Measurements from ENCODE around the gene SYCE1. TPM values are rescaled to one million over a fixed set of nuclear protein-coding genes. Genes with fewer than 3 reads are reported as not detected.

SYCE1 gene
- 0.17 and 0.26 TPM in 2 replicates for total RNA-seq
- polyA plus RNA-seq, result 0.30 and 0.41 TPM in 2 replicates
- 0.15 and 0.63 TPM in 2 replicates for polyA plus RNA-seq (2012)
- polyA minus RNA-seq (ENCODE audit: low replicate concordance), result not detected in 2 replicates

- H3K4me3 ChIP-seq (replicated peaks in 1 of 4; ENCODE audit: control extremely low read depth in 1 of 4, insufficient read depth in 1 of 4, low read depth in 3 of 4, low read length in 4 of 4), result no peak within 1 kb of the TSS
- DNase-seq (ENCODE audit: low read depth in 2 of 2), result no peak
These were observed at the start of gene SYCE1 for GRCh38 chr10:133565441-133566294. Gene SYCE1 (minus strand): TSS chr10:133565583. CDS start chr10:133565529, 54 bp downstream.

GRCh38 chr10:133614830-133615580, 49.6 kb upstream of the SYCE1 start:
- DNase-seq (ENCODE audit: low read depth in 2 of 2), result no peak
- Histone ChIP-seq H2AFZ (ENCODE audit: low read length) (no peak overlapping the region), H3K36me3 (ENCODE audit: control insufficient read depth, insufficient read depth, low read length) (no peaks in the 10 kb centered on the region), H3K9me3 (ENCODE audit: control insufficient read depth, insufficient read depth, low read depth, low read length) (no peaks in the 10 kb centered on the region), H3K4me1 (ENCODE audit: control insufficient read depth, extremely low read depth, insufficient read depth, low read length) (no peaks in the 10 kb centered on the region), H3K4me3 (replicated peaks in 1 of 4; ENCODE audit: control extremely low read depth in 1 of 4, insufficient read depth in 1 of 4, low read depth in 3 of 4, low read length in 4 of 4) (no peak overlapping the region), H3K79me2 (ENCODE audit: control insufficient read depth, insufficient read depth, low read length) (no peaks in the 10 kb centered on the region), H3K27ac (ENCODE audit: insufficient read depth, low read length) (no peak overlapping the region), H3K27me3 (ENCODE audit: control insufficient read depth, insufficient read depth, low read length) (no peaks in the 10 kb centered on the region), H4K20me1 (ENCODE audit: control insufficient read depth, extremely low read depth, insufficient read depth, low read length) (no peaks in the 10 kb centered on the region), H3K9ac (ENCODE audit: insufficient read depth, low read length) (no peak overlapping the region), H3K4me2 (ENCODE audit: extremely low read depth, insufficient read depth, low read length) (no peak overlapping the region)
- TF ChIP-seq CTCF (conservative IDR thresholded peaks at IDR 0.05 in 1 of 2, IDR thresholded peaks at IDR 0.05 in 1 of 2; ENCODE audit: low read depth in 1 of 2, low read length in 2 of 2) (no peak), EZH2 (IDR thresholded peaks at IDR 0.05; ENCODE audit: low read length, missing control alignments) (no peak)

More at GRCh38 chr10:133565441-133566294, at the start of gene SYCE1:
- H3K27me3 ChIP-seq (ENCODE audit: control insufficient read depth, insufficient read depth, low read length), result no peaks in the 10 kb centered on the region
- no peaks in the 10 kb centered on the region for H4K20me1 ChIP-seq (ENCODE audit: control insufficient read depth, extremely low read depth, insufficient read depth, low read length)
- no peak within 1 kb of the TSS for H3K4me2 ChIP-seq (ENCODE audit: extremely low read depth, insufficient read depth, low read length)
- no peaks in the 10 kb centered on the region for H3K36me3 ChIP-seq (ENCODE audit: control insufficient read depth, insufficient read depth, low read length)
- H3K27ac ChIP-seq (ENCODE audit: insufficient read depth, low read length), result no peak within 1 kb of the TSS
- TF ChIP-seq EZH2 (IDR thresholded peaks at IDR 0.05; ENCODE audit: low read length, missing control alignments), result no peak
- no peak for TF ChIP-seq CTCF (conservative IDR thresholded peaks at IDR 0.05 in 1 of 2, IDR thresholded peaks at IDR 0.05 in 1 of 2; ENCODE audit: low read depth in 1 of 2, low read length in 2 of 2)
- no peaks in the 10 kb centered on the region for H3K9me3 ChIP-seq (ENCODE audit: control insufficient read depth, insufficient read depth, low read depth, low read length)
- no peak within 1 kb of the TSS for H3K9ac ChIP-seq (ENCODE audit: insufficient read depth, low read length)
- no peaks in the 10 kb centered on the region for H3K79me2 ChIP-seq (ENCODE audit: control insufficient read depth, insufficient read depth, low read length)
- no peaks in the 10 kb centered on the region for H3K4me1 ChIP-seq (ENCODE audit: control insufficient read depth, extremely low read depth, insufficient read depth, low read length)
- H2AFZ ChIP-seq (ENCODE audit: low read length), result no peak within 1 kb of the TSS

- H4K20me1 ChIP-seq (ENCODE audit: control insufficient read depth, extremely low read depth, insufficient read depth, low read length), result no peaks in the 10 kb centered on the region
- H3K4me3 ChIP-seq (replicated peaks in 1 of 4; ENCODE audit: control extremely low read depth in 1 of 4, insufficient read depth in 1 of 4, low read depth in 3 of 4, low read length in 4 of 4), result no peak overlapping the region
- no peaks in the 10 kb centered on the region for H3K36me3 ChIP-seq (ENCODE audit: control insufficient read depth, insufficient read depth, low read length)
- H3K79me2 ChIP-seq (ENCODE audit: control insufficient read depth, insufficient read depth, low read length), result no peaks in the 10 kb centered on the region
- no peaks in the 10 kb centered on the region for H3K4me1 ChIP-seq (ENCODE audit: control insufficient read depth, extremely low read depth, insufficient read depth, low read length)
- H3K4me2 ChIP-seq (ENCODE audit: extremely low read depth, insufficient read depth, low read length), result no peak overlapping the region
- no peak overlapping the region for H3K9ac ChIP-seq (ENCODE audit: insufficient read depth, low read length)
- DNase-seq (ENCODE audit: low read depth in 2 of 2), result no peak
- no peak overlapping the region for H2AFZ ChIP-seq (ENCODE audit: low read length)
- no peak overlapping the region for H3K27ac ChIP-seq (ENCODE audit: insufficient read depth, low read length)
- no peaks in the 10 kb centered on the region for H3K9me3 ChIP-seq (ENCODE audit: control insufficient read depth, insufficient read depth, low read depth, low read length)
- no peaks in the 10 kb centered on the region for H3K27me3 ChIP-seq (ENCODE audit: control insufficient read depth, insufficient read depth, low read length)
- TF ChIP-seq CTCF (conservative IDR thresholded peaks at IDR 0.05 in 1 of 2, IDR thresholded peaks at IDR 0.05 in 1 of 2; ENCODE audit: low read depth in 1 of 2, low read length in 2 of 2), result no peak
- no peak for TF ChIP-seq EZH2 (IDR thresholded peaks at IDR 0.05; ENCODE audit: low read length, missing control alignments)
These were observed 48.3 kb upstream of the SYCE1 start for GRCh38 chr10:133613699-133614098.
